OCI-LY1 (cell line): ENCODE results near the gene GCG.

Experiments used
- H2AFZ ChIP-seq: fragments of 200-600 bp; sonication (generic), shearing (Covaris generic); 2 replicates; pipeline ENCODE4 v1.6.0; 2014; ENCODE audit warnings: antibody characterized with exemption, mild to moderate bottlenecking, low read length
- H3F3A ChIP-seq: fragments of 200-600 bp; sonication (generic), shearing (Covaris generic); 2 replicates; pipeline ENCODE4 v1.6.0; 2014; ENCODE audit warnings: mild to moderate bottlenecking, antibody characterized with exemption, low read length, moderate library complexity; ENCODE audit not compliant: insufficient read depth
- H3K27ac ChIP-seq: fragments of 200-600 bp; sonication (generic); 2 replicates; pipeline ENCODE4 v1.5.1; 2014; ENCODE audit warnings: low read length, mixed run types, mild to moderate bottlenecking, low read depth; ENCODE audit not compliant: poor library complexity, severe bottlenecking
- H3K27me3 ChIP-seq: fragments of 200-600 bp; sonication (generic); 2 replicates; pipeline ENCODE4 v1.6.0; 2014; ENCODE audit warnings: antibody characterized with exemption, mild to moderate bottlenecking, low read length, moderate library complexity; ENCODE audit not compliant: insufficient read depth
- H3K36me3 ChIP-seq: fragments of 200-600 bp; sonication (generic); 2 replicates; pipeline ENCODE4 v1.6.1; 2014; ENCODE audit warnings: mild to moderate bottlenecking, antibody characterized with exemption, low read length, moderate library complexity, mixed read lengths; ENCODE audit not compliant: insufficient read depth
- H3K4me1 ChIP-seq: fragments of 200-600 bp; sonication (generic); 2 replicates; pipeline ENCODE4 v1.5.1; 2014; ENCODE audit warnings: mild to moderate bottlenecking, low read length, moderate library complexity; ENCODE audit not compliant: insufficient read depth, severe bottlenecking
- H3K4me2 ChIP-seq: fragments of 200-600 bp; sonication (generic), shearing (Covaris generic); 2 replicates; pipeline ENCODE4 v1.6.1; 2014; ENCODE audit warnings: low read length
- H3K4me3 ChIP-seq: fragments of 200-600 bp; sonication (generic); 2 replicates; pipeline ENCODE4 v1.5.1; 2014; ENCODE audit warnings: low read length, low read depth, mild to moderate bottlenecking, mixed read lengths; ENCODE audit not compliant: poor library complexity, severe bottlenecking
- H3K79me2 ChIP-seq: fragments of 200-600 bp; shearing (Covaris generic); 2 replicates; pipeline ENCODE4 v1.6.1; 2016; ENCODE audit warnings: mixed run types, low read length, mixed read lengths; ENCODE audit not compliant: insufficient read depth
- H3K9ac ChIP-seq: fragments of 200-600 bp; sonication (generic), shearing (Covaris generic); 2 replicates; pipeline ENCODE4 v1.6.1; 2014; ENCODE audit warnings: mild to moderate bottlenecking, low read length, mixed read lengths
- H3K9me2 ChIP-seq: fragments of 200-600 bp; sonication (generic), shearing (Covaris generic); 2 replicates; pipeline ENCODE4 v1.6.1; 2014; ENCODE audit warnings: low read depth, mild to moderate bottlenecking, low read length, mixed read lengths
- H3K9me3 ChIP-seq: fragments of 200-600 bp; shearing (Covaris generic); 2 replicates; pipeline ENCODE4 v1.6.1; 2014; ENCODE audit warnings: low read length, mixed read lengths
- H4K20me1 ChIP-seq: fragments of 200-600 bp; sonication (generic), shearing (Covaris generic); 2 replicates; pipeline ENCODE4 v1.6.0; 2016; ENCODE audit warnings: mild to moderate bottlenecking, low read length; ENCODE audit not compliant: insufficient read depth
- EZH2 ChIP-seq: fragments of 200-600 bp; sonication (generic), shearing (Covaris generic); IDR thresholded peaks from 2 replicates; pipeline ENCODE4 v1.8.0; 2017; ENCODE audit warnings: borderline replicate concordance, mixed run types, mild to moderate bottlenecking, antibody characterized with exemption, low read length, moderate library complexity, mixed read lengths
- TF ChIP-seq, protein P1 (sequence below): fragments of 200-600 bp; sonication (generic), shearing (Covaris generic); IDR thresholded peaks from 2 replicates; pipeline ENCODE4 v1.5.1; 2017; ENCODE audit warnings: mild to moderate bottlenecking, antibody characterized with exemption, low read length, moderate library complexity, mixed read lengths

GCG gene

DNA sequence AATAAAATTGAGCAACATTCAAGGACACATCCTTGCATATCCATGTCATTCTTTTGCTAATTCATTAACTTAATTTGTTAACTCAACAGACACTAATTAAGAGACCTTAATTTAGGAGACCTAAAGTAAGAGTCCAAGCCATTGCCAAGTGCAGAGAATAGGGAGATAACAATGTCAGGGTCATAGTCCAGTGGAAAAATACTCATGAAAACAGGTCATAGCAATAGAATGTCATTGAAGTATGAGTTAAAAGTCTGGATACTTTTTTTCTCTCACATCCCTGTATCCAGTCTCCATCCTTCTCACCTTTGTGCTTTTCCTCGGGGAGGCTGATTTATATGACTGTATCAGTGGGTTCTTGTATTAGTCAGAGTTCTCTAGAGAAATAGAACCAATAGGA is 51.5 kb downstream of the GCG start:
- H3K27me3 ChIP-seq = no peaks in the 10 kb centered on the region
- H3K4me3 ChIP-seq = no peak overlapping the region
- H4K20me1 ChIP-seq = no peaks in the 10 kb centered on the region
- no peaks in the 10 kb centered on the region for H3F3A ChIP-seq
- H3K4me2 ChIP-seq = no peak overlapping the region
- no peaks in the 10 kb centered on the region for H3K4me1 ChIP-seq
- no peak overlapping the region for H3K27ac ChIP-seq
- H3K36me3 ChIP-seq = no peaks in the 10 kb centered on the region
- H3K9me2 ChIP-seq = no peaks in the 10 kb centered on the region
- H3K9ac ChIP-seq = no peak overlapping the region
- no peaks in the 10 kb centered on the region for H3K79me2 ChIP-seq
- H2AFZ ChIP-seq = no peak overlapping the region
- TF ChIP-seq, protein P1, sequence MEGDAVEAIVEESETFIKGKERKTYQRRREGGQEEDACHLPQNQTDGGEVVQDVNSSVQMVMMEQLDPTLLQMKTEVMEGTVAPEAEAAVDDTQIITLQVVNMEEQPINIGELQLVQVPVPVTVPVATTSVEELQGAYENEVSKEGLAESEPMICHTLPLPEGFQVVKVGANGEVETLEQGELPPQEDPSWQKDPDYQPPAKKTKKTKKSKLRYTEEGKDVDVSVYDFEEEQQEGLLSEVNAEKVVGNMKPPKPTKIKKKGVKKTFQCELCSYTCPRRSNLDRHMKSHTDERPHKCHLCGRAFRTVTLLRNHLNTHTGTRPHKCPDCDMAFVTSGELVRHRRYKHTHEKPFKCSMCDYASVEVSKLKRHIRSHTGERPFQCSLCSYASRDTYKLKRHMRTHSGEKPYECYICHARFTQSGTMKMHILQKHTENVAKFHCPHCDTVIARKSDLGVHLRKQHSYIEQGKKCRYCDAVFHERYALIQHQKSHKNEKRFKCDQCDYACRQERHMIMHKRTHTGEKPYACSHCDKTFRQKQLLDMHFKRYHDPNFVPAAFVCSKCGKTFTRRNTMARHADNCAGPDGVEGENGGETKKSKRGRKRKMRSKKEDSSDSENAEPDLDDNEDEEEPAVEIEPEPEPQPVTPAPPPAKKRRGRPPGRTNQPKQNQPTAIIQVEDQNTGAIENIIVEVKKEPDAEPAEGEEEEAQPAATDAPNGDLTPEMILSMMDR = no peak
- TF ChIP-seq EZH2 = no peak
- H3K9me3 ChIP-seq = no peaks in the 10 kb centered on the region

- Histone ChIP-seq H2AFZ (no peak overlapping the region), H3K9me2 (no peaks in the 10 kb centered on the region), H4K20me1 (no peaks in the 10 kb centered on the region), H3K79me2 (no peaks in the 10 kb centered on the region), H3K4me3 (no peak overlapping the region), H3K4me2 (no peak overlapping the region), H3F3A (no peaks in the 10 kb centered on the region), H3K9me3 (no peaks in the 10 kb centered on the region), H3K27me3 (no peaks in the 10 kb centered on the region), H3K36me3 (no peaks in the 10 kb centered on the region), H3K27ac (no peak overlapping the region), H3K9ac (no peak overlapping the region), H3K4me1 (no peaks in the 10 kb centered on the region)
- TF ChIP-seq EZH2 = no peak
Measured at GRCh38 chr2:162099836-162100235, 52.2 kb downstream of the GCG start.
